NCI-H524 treated with DMSO at 0.1 percent for 48 hours (cell line): ENCODE results near the gene LAMA4.
"Not testable (repeated sequence)": the region's sequence is repeated elsewhere in the genome, so short reads cannot be mapped to it uniquely, and the experiment has no call there.

Source experiments
- DNase-seq: peaks from one replicate; lab custom pipeline; 2025; lab: John Stamatoyannopoulos, UW

The LAMA4 gene

GRCh38 chr6:112209131-112209530, 45.2 kb downstream of the LAMA4 start:
- no peak for DNase-seq

GRCh38 chr6:112207776-112208175, 46.6 kb downstream of the LAMA4 start:
- DNase-seq: no peak

GRCh38 chr6:112207131-112207530, 47.2 kb downstream of the LAMA4 start:
- no peak for DNase-seq

- no peak for DNase-seq
Measured at GRCh38 chr6:112206110-112206458, 48.3 kb downstream of the LAMA4 start.

- DNase-seq: no peak
Measured at GRCh38 chr6:112205427-112206109, 48.8 kb downstream of the LAMA4 start.

- no peak for DNase-seq
Measured at GRCh38 chr6:112204350-112204706, 50.0 kb downstream of the LAMA4 start.

GRCh38 chr6:112203577-112204349, 50.6 kb downstream of the LAMA4 start:
- no peak for DNase-seq

GRCh38 chr6:112202639-112203341, 51.6 kb downstream of the LAMA4 start:
- peak; percentile 92 for DNase-seq

- DNase-seq: not testable (repeated sequence)
Measured at GRCh38 chr6:112200185-112200914, 54.0 kb downstream of the LAMA4 start.

GRCh38 chr6:112199001-112199403, 55.4 kb downstream of the LAMA4 start:
- DNase-seq: no peak

- DNase-seq: no peak
Measured at GRCh38 chr6:112198582-112198981, 55.8 kb downstream of the LAMA4 start.

- DNase-seq: no peak
Measured at GRCh38 chr6:112197636-112198035, 56.7 kb downstream of the LAMA4 start.

- no peak for DNase-seq
Measured at GRCh38 chr6:112196306-112196705, 58.1 kb downstream of the LAMA4 start.

- DNase-seq: no peak
Measured at GRCh38 chr6:112195166-112195565, 59.2 kb downstream of the LAMA4 start.

GRCh38 chr6:112194511-112194910, 59.9 kb downstream of the LAMA4 start:
- no peak for DNase-seq

- no peak for DNase-seq
Measured at GRCh38 chr6:112193535-112194051, 60.8 kb downstream of the LAMA4 start.

- DNase-seq: no peak
Measured at GRCh38 chr6:112193117-112193516, 61.2 kb downstream of the LAMA4 start.

GRCh38 chr6:112191509-112192020, 62.8 kb downstream of the LAMA4 start:
- DNase-seq: no peak

GRCh38 chr6:112190164-112190563, 64.2 kb downstream of the LAMA4 start:
- DNase-seq: no peak

- no peak for DNase-seq
Measured at GRCh38 chr6:112189494-112189893, 64.9 kb downstream of the LAMA4 start.

- no peak for DNase-seq
Measured at GRCh38 chr6:112188906-112189305, 65.5 kb downstream of the LAMA4 start.

GRCh38 chr6:112187736-112188135, 66.6 kb downstream of the LAMA4 start:
- DNase-seq: no peak
